Lung microvascular endothelial cell (primary cell): ENCODE measurements around the gene GGA3. TPM values are rescaled to one million over a fixed set of nuclear protein-coding genes. Genes with fewer than 3 reads are reported as not detected.
"Not testable (repeated sequence)": the region's sequence is repeated elsewhere in the genome, so short reads cannot be mapped to it uniquely, and the experiment has no call there.

Experiments used
- DNase-seq, 2 donors: peaks; one replicate each; pipeline versions ENCODE4 v3.0.0 to v3.0.0-alpha.2; 2010; ENCODE audit warnings: low read depth in 2 of 2
- total RNA-seq: library from RNA; depleted of rRNA; stranded (reverse); fragments of >200 nt; gene quantifications from 2 replicates; pipeline ENCODE4 v1.2.1, GENCODE V29; 2014

The GGA3 gene
- 6.1 and 10.5 TPM in 2 replicates for total RNA-seq

DNA sequence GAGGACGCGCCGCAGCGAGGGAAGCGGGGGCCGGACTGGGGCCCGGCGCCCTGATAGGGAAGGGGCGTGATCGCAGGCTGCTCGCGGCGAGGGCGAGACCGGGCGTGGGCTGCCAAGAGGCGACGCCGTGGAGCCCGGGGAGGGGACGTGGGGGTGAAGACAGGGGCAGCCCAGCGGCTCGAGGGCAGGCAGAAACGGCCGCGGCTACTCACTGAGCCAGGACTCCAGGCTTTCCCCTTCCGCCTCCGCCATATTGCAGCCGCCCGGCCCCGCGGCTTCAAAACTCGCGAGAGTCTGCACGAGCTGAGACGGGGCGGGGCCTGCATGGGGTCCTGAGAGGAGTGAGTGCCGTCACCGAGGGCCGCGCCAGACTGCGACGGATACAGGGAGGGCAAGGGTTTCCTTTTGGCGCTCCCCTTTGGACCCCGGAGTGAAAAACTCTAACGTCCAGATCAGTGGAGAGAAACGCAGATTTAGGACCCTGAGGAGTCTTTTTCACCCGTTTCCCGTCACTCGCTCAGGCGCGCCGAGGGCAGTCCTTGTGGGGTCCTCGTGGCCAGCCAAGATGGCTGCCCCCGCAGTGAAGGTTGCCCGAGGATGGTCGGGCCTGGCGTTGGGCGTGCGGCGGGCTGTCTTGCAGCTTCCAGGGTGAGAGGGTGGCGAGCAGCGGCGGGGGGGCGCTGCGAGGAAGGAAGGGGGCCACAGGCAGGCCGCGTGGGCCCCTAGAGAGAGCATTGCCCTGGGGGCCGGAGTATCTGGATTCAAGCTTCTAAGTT lies at the start of gene GGA3, which contains the start of gene MRPS7:
GGA3 (minus strand) TSS at position 271 of the 776 bp plus-strand sequence; CDS start at position 252, 19 bp downstream.
MRPS7 (plus strand) TSS at position 544 of the 776 bp plus-strand sequence; CDS start at position 566, 22 bp downstream.
- DNase-seq = peak; percentile 95 to 96

DNA sequence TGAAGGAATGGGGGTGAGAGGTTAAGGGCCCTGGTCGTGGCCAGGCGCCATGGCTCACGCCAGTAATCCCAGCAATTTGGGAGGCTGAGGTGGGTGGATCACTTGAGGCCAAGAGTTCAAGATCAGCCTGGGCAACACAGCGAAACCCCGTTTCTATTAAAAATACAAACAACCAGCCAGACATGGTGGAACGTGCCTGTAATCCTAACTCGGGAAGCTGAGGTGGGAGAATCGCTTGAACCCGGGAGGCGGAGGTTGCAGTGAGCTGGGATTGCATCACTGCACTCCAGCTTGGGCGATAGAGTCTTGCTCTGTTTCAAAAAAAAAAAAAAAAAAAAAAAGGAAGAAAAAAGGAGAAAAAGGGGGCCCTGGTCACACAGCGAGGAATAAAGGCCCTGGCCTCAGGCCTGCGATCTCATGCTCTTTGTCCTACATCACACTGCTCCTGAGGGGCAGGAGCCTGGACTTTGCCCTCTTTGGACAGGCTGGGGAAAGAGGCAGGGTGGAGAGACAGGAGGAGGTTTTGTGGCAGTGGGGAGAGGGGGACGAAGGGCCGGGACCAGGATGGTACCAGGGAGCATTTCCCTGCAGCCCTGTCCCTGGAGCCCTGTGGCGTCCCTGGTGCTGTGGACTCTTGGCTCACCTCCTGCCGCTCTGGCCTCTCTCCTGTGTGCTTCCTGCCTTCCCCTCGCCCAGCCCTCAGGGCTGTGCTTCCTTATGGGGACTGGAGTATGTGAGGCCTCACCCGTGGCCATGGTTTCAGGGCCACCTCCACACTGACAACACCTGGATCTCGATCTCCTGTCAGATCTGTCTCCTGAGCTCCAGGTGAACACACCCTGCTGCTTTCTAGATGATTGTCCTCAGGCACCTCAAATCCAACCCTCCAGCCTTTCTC lies 47.6 kb upstream of the GGA3 start:
- peak in 1 of 2 donors; percentile 17 for DNase-seq

DNA sequence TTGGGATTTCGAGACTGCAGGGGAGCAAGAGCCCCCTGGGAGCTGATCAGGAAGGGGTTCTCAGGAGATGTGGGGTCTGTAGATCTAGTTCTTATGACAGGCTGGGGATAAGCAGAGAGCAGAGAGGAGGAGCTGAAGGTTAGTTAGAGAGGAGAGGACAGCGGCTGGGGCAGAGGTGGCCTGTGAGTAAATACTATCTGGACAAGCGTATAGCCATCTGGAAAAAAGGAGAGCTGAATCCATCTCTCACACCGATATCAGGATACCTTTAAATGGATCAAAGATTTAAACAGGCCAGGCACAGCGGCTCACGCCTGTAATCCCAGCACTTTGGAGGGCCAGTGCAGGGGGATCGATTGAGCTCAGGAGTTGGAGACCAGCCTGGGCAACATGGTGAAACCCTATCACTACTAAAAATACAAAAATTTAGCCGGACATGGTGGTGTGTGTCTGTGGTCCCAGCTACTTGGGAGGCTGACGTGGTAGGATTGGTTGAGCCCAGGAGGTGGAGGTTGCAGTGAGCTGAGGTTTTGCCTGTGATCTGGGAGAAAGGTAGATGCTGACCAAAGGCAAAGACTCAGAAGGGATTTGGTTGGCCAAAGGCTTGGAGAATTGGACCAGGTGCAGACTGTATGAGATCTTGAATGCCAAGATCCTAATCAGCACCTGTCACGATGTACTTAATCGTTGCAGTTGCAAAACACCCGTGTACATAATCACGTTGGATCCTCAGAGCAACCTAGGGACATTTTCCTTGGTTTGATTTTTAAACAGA lies 46.7 kb upstream of the GGA3 start:
- no peak for DNase-seq

DNA sequence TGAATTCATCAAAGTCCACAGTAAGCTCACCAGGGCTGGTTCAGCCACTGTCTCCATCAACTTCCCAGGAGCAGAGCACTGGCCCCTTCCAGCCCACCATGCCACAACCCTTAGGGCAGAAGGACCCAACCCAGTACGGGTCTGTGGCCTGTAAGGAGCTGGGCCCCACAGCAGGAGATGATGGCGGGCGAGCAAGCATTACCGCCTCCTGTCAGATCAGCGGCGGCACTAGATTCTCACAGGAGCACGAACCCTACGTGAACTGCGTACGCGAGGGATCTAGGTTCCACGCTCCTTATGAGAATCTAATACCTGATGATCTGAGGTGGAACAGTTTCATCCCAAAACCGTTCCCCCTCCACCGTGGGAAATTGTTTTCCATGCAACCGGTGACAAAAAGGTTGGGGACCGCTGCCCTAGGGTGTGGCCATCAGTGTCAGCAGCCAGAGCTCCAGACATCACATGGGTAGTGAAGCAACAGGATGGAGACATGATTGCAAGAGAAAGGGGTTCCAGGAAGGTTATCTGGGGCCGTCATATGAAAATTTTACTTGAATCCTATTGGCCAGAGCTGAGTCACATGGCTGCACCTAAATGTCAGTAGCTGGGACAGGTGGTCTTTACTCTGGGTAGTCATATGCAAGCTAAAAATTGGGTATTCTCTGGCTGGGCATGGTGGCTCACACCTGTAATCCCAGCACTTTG lies 40.2 kb upstream of the GGA3 start:
- DNase-seq = no peak

DNA sequence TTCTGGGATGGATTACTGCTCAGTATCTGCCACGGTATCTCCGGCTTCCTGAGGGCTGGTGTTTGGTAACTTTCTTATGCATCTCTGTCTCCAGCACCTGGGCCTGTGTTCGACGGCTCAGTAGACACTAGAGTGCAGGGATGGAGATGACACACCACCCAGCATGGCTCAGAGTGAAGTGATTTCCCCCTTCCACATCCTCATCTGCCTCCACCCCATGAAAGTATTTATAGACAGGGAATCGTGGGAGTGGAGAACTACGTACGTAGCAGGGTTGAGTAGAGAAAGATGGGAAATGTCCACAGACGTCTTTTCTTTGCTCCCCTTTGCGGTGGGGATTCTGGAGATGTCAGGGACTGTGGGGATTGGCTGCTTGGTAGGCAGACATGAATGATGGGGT lies 39.6 kb upstream of the GGA3 start:
- no peak for DNase-seq

DNA sequence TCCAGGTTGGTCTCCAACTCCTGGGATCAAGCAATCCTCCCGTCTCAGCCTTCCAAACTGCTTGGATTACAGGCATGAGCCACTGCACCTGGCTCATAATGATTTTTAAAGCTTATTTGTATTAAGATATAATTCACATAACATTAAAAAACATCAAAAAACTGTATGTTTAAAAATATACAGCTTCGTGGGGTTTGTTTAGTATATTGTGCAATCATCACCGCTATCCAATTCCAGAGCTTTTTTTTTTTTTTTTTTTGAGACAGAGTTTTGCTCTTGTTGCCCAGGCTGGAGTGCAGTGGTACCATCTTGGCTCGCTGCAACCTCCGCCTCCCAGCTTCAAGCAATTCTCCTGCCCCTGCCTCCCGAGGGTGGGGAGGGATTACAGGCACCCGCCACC lies 38.9 kb upstream of the GGA3 start:
- no peak for DNase-seq

DNA sequence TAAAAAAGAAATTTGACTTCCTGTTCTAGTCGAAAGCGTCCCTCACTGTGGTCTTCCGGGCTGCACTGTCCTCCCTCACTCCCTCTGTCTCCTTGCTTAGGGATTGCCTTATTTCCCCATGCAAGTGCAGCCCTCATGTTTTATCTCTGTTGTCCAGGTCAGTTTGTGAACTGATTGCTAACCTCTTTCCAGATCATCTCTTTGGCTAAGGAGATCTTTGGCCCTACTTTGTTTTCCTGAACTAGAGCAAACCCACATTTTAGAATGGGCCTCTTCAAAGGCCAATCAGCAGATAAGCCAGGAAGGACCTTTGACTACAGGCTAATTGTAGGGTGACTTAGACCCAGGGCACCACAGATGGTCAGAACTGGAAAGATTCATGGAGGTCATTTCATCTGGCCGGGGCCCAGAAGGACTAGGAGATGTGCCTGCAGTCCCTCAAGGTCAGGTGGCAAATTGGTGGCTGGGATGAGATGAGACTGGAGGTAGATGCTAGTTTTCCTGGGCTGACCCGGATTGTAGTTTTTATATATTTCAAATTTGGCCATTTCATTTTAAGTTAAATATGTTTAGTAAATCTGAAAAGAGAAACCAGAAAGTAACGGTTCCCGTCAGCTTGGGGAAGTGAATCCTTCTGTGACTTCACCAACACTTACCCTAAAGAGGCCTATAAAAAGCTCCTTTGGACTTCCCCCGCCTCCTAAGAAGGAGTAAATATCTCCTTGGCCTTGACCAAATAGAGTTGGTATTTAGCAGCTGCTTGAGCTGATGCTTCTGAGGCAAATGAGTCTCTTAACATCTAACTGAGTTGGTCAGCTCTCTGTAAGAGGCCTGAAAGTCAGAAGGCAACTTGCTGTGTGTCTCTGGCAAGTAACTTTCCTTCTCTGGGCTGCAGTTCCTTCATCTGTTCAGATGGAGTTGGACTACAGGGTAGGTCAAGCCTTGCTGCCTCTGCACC lies 34.1 kb upstream of the GGA3 start:
- DNase-seq = no peak

GRCh38 chr17:75292810-75293448 lies 31.5 kb upstream of the GGA3 start:
- not testable (repeated sequence) for DNase-seq

DNA sequence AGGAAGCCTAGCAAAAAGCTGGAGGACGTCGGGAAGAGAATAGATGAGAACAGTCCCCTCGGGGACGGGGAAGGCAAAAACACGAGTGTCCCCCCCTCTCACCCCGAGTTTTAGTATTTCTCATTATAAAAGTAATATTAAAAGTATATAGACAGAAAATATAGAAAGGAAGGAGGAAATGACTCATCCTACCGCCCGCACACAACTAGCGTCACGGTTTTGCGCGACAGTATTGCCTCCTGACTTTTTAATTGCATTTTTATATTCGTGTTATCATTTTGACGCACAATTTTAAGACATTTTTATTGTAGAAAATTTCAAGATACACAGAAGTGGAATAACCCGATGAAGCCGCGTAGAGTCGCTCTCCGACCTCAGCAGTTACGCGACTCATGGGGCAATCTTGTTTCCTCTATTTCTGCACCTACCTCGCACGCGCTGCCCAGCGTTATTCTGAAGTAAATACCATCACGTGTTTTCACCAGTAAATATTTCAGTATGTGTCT lies 28.5 kb upstream of the GGA3 start:
- peak; percentile 68 to 76 for DNase-seq

- peak; percentile 99 for DNase-seq
These were observed 27.9 kb upstream of the GGA3 start, which contains the start of gene SLC25A19 for GRCh38 chr17:75289115-75289831. Gene SLC25A19 (minus strand): TSS chr17:75289433. CDS start chr17:75286764, 2,669 bp downstream.

- DNase-seq = no peak
These were observed 27.3 kb upstream of the GGA3 start for GRCh38 chr17:75288770-75289114.

GRCh38 chr17:75288359-75288758 lies 27.0 kb upstream of the GGA3 start:
- no peak for DNase-seq

DNA sequence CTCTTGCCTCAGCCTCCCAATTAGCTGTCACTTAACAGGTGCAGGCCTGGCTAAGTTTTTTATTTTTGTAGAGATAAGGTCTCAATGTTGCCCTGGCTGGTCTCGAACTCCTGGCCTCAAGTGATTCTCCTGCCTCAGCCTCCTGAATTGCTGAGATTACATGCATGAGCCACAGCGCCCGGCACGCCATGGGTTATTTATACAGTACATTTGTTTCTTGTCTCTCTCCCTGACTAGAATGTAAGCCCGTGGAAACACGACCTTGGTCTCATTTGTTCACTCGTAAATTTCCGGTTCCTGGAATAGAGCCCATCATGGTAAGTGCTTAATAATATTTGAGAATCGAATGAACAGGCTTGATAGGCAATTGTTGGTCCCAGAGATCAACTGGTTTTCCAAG lies 25.8 kb upstream of the GGA3 start:
- no peak for DNase-seq

GRCh38 chr17:75285123-75285522 lies 23.7 kb upstream of the GGA3 start:
- no peak for DNase-seq

DNA sequence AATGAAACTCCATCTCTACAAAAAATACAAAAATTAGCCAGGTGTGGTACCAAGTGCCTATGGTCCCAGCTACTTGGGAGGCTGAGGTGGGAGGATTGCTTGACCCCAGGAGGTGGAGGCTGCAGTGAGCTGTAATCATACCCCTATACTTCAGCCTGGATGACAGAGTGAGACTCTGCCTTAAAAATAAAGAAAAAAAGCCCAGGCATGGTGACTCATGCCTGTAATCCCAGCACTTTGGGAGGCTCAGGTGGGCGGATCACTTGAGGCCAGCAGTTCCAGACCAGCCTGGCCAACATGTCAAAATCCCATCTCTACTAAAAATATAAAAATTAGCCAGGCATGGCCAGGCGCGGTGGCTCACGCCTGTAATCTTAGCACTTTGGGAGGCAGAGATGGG lies 18.8 kb upstream of the GGA3 start:
- not testable (repeated sequence) for DNase-seq

DNA sequence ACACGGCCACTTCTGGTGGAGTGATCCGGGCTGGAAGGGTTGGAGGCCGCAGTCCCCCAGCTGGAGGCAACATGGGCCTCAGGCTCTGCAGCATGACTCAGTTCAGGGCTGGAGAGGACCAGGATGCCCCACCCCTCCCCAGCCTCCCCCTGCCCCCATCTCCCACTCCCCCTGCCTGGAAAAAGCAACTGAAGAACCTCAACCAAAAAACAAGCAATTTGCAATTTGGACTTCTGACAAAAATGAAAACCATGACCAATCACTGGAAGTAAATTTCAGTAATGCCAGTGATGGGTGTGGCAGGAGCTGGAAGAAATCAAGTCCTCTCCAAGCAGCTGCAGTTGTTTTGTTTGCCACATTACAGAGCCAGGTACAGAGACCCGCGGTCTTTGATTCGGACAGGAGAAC lies 16.3 kb upstream of the GGA3 start:
- no peak for DNase-seq

DNA sequence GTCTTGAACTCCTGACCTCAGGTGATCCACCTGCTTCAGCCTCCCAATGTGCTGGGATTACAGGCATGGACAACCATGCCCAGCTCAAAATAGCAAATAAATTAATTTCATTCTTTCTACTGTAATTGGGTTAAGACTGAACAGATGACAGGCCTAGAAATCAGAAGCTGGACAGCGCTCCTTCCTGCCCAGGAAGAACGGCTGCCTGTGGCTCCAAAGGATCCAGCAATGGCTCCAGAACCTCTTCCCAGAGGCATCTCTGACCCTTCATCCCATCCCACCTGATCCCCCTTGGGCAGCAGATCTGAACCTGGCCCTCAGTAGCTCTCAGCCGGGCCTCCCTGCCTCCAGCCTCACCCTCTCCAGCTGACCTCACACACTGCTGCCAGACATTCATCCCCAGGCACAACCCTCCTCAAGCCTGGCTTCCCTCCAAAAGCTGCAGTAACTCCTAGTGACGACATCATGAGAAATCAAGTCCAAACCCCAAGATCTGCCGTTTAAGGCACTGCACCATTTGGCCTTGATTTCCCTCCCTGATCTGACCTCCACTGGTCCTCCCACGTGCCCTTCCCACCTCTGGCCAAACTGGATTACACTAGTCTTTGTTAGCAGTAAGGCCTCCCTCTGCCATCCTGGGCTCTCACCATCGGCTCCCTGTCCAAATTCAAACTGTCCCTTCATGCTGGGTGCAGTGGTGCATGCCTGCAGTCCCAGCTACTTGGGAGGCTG lies 12.7 kb upstream of the GGA3 start:
- DNase-seq = peak in 1 of 2 donors; percentile 43

DNA sequence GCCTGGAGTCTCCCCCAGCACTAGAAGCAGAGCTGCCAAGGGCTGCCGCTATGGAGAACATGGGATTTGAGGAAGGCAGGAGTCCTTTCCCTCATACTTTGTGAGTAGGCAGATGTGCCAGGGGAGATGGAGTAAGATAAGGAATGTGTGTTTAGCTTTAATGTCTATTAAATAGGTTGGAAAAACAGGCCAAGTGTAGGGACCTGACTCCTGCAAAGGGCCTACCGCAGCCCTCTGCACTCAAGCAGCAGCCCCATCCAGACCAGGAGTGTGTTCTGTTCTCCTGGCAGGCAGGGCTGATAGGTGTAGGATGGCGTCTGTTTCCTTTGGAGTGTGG lies 11.4 kb upstream of the GGA3 start:
- no peak for DNase-seq
